ENCODE results near the gene CAMTA1. TPM values are rescaled to one million over a fixed set of nuclear protein-coding genes. Genes with fewer than 3 reads are reported as not detected.

CAMTA1 gene
- total RNA-seq, 1 experiment from 2014 or later = 50.3 TPM

GRCh38 chr1:7453038-7453437, 667.8 kb downstream of the CAMTA1 start:
- no peak for DNase-seq
- BruUV-seq (replicated peaks) = no TSS peak
- no peak for TF ChIP-seq CTCF (IDR thresholded peaks at IDR 0.05; ENCODE audit: unreplicated experiment)
- Mint-ChIP-seq H3K9me3 (ENCODE audit: low read depth, unreplicated experiment) (no peaks in the 10 kb centered on the region), H3K27me3 (ENCODE audit: unreplicated experiment) (peaks cover 13% of the 10 kb centered on the region), H3K4me3 (ENCODE audit: low read depth, unreplicated experiment) (no peak overlapping the region), H3K4me1 (ENCODE audit: low read depth, unreplicated experiment) (no peaks in the 10 kb centered on the region), H3K36me3 (ENCODE audit: insufficient read depth, unreplicated experiment) (no peaks in the 10 kb centered on the region), H3K27ac (ENCODE audit: unreplicated experiment) (no peak overlapping the region)
- CTCF ChIA-PET = no interaction called here
- intact Hi-C loops (cut with micrococcal nuclease; ENCODE audit: unreplicated experiment) = no loop called here

GRCh38 chr1:7454052-7454815, 669.0 kb downstream of the CAMTA1 start:
- no peak overlapping the region for H3K4me3 Mint-ChIP-seq (ENCODE audit: low read depth, unreplicated experiment)
- H3K36me3 Mint-ChIP-seq (ENCODE audit: insufficient read depth, unreplicated experiment) = no peaks in the 10 kb centered on the region
- intact Hi-C loops (cut with micrococcal nuclease; ENCODE audit: unreplicated experiment) = loop anchor here (1.0 kb wide), 1 partner anchor 193 kb away; no protein-coding TSS in a partner anchor
- CTCF ChIA-PET = interaction anchor here (0.7 to 1.1 kb wide), 4 partner anchors 14 to 193 kb away, joined by 4 to 6 read pairs (median 4); no protein-coding TSS in a partner anchor
- no peaks in the 10 kb centered on the region for H3K4me1 Mint-ChIP-seq (ENCODE audit: low read depth, unreplicated experiment)
- no TSS peak for BruUV-seq (replicated peaks)
- H3K9me3 Mint-ChIP-seq (ENCODE audit: low read depth, unreplicated experiment) = no peaks in the 10 kb centered on the region
- H3K27me3 Mint-ChIP-seq (ENCODE audit: unreplicated experiment) = peaks cover 13% of the 10 kb centered on the region
- no peak overlapping the region for H3K27ac Mint-ChIP-seq (ENCODE audit: unreplicated experiment)
- peak; percentile 48 for DNase-seq
- peak; percentile 34 for TF ChIP-seq CTCF (IDR thresholded peaks at IDR 0.05; ENCODE audit: unreplicated experiment)

- Mint-ChIP-seq H3K4me1 (ENCODE audit: low read depth, unreplicated experiment) (no peaks in the 10 kb centered on the region), H3K4me3 (ENCODE audit: low read depth, unreplicated experiment) (no peak overlapping the region), H3K36me3 (ENCODE audit: insufficient read depth, unreplicated experiment) (no peaks in the 10 kb centered on the region), H3K27me3 (ENCODE audit: unreplicated experiment) (peaks cover 19% of the 10 kb centered on the region), H3K9me3 (ENCODE audit: low read depth, unreplicated experiment) (no peaks in the 10 kb centered on the region), H3K27ac (ENCODE audit: unreplicated experiment) (no peak overlapping the region)
- BruUV-seq (replicated peaks) = no TSS peak
- DNase-seq = no peak
- CTCF ChIA-PET = no interaction called here
- intact Hi-C loops (cut with micrococcal nuclease; ENCODE audit: unreplicated experiment) = loop anchor here (1.0 kb wide), 1 partner anchor 192 kb away; no protein-coding TSS in a partner anchor
- TF ChIP-seq CTCF (IDR thresholded peaks at IDR 0.05; ENCODE audit: unreplicated experiment) = no peak
Measured at GRCh38 chr1:7454895-7455784, 669.9 kb downstream of the CAMTA1 start.

GRCh38 chr1:7455796-7456721, 670.8 kb downstream of the CAMTA1 start:
- intact Hi-C loops (cut with micrococcal nuclease; ENCODE audit: unreplicated experiment) = no loop called here
- H3K27me3 Mint-ChIP-seq (ENCODE audit: unreplicated experiment) = peaks cover 28% of the 10 kb centered on the region
- no peaks in the 10 kb centered on the region for H3K4me1 Mint-ChIP-seq (ENCODE audit: low read depth, unreplicated experiment)
- CTCF ChIA-PET = no interaction called here
- no TSS peak for BruUV-seq (replicated peaks)
- no peaks in the 10 kb centered on the region for H3K9me3 Mint-ChIP-seq (ENCODE audit: low read depth, unreplicated experiment)
- H3K4me3 Mint-ChIP-seq (ENCODE audit: low read depth, unreplicated experiment) = no peak overlapping the region
- no peak for DNase-seq
- TF ChIP-seq CTCF (IDR thresholded peaks at IDR 0.05; ENCODE audit: unreplicated experiment) = no peak
- H3K36me3 Mint-ChIP-seq (ENCODE audit: insufficient read depth, unreplicated experiment) = no peaks in the 10 kb centered on the region
- H3K27ac Mint-ChIP-seq (ENCODE audit: unreplicated experiment) = no peak overlapping the region
